HG03060 (cell line): ENCODE data around the gene CCDC81.
A peak's percentile ranks its signal among the peaks of the same experiment; 100 is the strongest.

Experiments
- ATAC-seq: cut with Tn5 transposase; IDR thresholded peaks from one replicate; pipeline ENCODE4 v1.9.1; 2021; ENCODE audit warnings: low read depth, moderate number of reproducible peaks; ENCODE audit not compliant: unreplicated experiment

Gene CCDC81

DNA sequence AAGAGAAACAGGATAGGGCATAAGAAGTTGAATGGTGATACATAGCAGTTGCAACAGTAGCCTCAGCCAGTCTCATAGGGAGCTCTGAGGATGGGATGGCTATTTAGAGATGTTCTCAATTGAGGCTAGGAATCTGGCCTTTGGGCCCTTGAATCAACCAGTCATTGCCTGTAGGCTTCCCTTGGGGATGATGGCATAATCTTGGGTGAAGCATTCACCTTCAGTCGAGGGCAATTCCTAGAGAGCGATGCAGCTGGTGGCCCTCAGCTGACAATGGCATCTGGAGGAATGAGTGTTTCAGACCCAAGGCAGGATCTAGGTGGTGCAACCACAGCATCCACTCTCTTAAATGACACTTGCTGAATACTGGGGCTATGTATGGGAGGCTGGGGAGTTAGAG lies 61.0 kb downstream of the CCDC81 start:
- no peak for ATAC-seq

DNA sequence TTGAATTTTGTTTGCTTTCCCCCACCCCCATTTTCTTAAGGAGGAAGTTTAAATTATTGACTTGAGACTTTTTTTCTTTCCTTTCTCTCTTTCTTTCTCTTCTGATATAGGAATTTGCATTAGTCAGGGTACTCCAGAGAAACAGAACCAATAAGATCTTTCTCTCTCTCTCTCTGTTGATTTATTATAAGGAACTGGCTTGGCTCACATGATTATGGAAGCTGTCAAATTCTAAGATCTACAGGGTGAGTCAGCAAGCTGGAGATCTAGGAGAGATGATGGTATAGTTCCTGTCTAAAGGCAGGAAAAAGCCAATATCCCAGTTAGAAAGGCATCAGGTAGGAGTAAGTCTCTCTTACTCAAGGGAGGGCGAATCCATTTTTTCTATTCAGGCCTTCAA lies 64.0 kb downstream of the CCDC81 start:
- no peak for ATAC-seq

DNA sequence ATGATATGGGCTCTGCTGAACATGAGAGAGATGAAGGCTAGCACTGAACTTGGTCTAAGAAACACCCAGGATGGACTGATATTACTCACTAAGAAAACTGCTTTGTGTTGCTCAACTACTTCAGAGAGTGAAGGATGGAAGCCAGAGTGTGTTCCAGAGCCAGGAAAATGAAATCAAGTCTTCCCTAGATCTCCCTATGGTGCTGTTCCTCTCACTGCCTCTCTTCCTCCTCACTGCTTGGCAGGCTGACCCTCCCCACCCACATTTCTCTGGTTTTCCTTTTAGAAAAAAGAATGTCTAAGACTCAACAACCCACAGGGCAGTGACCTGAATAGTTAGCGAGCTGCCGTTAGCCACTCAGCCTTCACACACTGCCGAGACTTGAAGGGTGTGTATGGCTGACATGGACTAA lies 65.6 kb downstream of the CCDC81 start:
- no peak for ATAC-seq

DNA sequence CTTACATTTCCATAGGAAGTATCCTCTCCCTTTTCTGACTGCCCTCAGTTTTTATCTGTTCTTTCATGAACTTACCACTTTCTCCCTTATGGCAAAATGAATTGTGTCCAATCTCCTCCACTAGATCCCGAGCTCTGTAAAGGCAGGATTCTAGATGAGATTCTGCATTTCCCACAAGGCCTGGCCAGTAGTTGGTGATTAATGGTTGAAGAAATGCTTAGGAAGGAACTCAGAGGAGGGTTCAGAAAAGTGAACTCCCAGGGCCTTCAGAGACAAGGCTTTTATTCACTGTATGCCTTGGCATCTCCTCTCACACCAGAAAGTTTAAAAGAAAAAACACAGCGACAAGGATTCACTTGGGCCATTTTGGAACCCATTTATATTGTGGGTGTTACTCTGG lies 66.2 kb downstream of the CCDC81 start:
- ATAC-seq = no peak

DNA sequence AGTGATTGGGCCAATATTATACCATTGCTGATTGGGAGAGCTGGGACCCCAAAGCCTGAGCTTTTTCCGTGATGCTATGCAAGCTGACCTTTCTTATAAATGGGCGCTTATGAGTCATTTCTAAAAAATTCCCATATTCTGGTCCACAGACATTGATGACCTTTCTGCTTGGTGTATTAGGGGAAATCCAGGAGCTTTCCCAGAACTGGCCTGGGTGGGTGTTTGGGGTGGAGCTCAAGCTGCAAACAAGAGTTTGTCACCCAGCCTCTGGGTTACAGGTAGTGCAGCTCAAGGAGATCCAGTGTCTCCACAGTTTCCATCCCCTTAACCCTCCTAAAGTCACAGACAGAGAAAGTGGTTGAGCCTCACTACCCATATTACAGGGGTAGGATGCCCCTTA lies 67.7 kb downstream of the CCDC81 start:
- no peak for ATAC-seq

DNA sequence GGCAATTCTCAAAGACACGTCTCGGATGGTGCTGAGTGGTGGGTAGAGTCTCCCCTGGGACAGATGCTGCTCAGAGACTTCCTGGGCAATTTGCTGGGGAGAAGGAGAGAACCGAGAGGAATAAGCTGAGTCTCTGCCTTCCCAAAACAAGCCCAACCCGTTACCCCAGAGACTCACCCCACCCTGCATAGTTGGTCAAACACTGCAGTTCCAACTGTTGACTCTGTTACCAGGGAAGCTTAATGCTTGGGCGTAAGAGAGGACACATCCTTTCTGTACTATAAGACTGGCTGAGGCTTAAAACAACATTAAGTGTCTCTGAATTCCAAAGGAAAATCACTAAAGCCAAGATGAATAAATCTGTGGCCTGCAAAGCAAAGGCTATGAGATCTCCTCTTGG lies 68.1 kb downstream of the CCDC81 start:
- ATAC-seq = no peak

DNA sequence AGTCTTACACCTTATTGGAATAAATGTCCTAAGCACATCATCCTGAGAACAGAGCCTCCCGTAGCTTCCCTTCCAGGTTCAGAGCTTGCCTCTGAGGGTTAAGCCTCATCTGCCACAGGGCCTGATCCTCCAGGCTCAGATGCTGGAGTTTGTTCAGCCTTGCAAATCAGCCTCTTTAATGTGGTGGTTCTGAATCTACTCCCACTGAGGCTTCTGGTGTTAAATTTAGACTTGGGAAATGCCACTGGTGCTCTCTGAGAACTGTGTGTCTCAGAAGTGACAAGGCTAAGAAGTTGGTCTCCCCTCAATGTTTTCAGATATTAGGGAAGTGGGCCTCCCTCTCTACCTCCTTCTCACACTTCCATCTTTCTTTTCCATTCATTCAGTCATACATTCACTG lies 68.7 kb downstream of the CCDC81 start:
- ATAC-seq = no peak

DNA sequence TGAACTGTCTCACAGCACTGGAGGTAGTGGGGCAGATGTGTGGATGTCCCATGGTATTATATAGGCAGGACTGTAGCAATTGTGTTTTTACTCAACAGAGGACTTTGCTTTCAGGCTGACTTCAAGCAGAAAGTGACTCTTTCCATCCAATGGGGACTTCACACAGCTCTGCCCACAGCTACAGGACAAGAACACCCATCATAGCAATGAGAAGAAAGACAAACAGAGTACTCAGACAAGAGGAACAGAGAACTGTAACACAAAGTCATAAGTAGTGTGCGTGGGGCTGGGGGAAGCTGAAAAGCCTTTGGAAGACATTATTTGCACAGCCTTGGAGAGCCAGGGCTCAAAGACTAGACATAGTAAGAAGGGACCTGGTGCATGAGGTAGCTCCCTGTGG lies 70.3 kb downstream of the CCDC81 start:
- no peak for ATAC-seq

DNA sequence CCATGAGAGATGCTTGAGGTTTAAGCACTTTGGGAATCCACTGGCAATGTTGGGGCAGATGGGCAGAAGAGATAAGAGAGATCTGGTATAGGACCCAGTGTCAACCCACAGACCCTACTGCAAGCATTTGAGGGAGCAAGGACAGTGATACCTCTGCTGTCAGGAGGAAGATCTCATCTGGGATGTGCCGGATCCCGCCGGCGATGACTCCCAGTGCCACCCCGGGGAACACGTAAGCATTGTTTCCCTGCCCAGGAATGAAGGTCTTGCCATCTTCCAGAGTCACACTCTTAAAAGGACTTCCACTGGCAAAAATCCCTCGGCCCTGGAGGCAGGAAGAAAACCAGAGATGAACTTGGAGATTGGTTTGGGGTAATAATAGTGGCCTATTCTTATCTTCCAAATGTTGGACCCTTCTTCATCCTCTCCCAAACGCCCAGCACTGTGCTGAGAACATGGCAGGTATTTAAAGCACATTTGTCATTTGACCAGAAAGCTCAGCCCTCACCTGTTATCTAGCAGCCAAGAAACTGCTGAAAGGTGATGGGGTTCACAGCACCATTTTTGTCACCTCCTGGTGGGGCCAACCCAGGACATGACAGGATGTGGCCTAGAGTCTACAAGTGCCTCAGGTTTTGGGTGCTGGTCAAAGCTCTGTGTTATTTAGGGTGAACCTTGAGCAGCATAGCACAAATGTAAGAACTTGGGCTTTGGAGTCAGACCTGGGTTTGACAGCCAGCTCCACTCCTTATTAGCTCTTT lies 71.7 kb downstream of the CCDC81 start:
- no peak for ATAC-seq

DNA sequence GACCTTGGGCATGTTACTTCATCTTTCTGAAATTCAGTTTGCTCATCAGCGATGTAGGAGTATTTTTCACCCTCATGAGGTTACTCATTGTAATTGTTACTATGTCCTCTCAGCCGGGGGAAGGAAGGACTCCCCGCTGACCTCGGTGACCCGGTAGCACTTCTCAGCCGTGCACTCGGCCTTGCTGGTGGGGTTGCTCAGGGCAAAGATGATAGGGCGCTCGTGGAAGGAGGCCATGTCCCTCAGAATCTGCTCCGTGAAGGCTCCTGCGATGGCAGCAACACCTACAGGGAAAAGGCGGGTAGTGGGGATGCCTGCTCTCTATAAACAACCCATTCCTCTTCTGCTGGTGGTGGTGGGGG lies 72.2 kb downstream of the CCDC81 start:
- no peak for ATAC-seq

DNA sequence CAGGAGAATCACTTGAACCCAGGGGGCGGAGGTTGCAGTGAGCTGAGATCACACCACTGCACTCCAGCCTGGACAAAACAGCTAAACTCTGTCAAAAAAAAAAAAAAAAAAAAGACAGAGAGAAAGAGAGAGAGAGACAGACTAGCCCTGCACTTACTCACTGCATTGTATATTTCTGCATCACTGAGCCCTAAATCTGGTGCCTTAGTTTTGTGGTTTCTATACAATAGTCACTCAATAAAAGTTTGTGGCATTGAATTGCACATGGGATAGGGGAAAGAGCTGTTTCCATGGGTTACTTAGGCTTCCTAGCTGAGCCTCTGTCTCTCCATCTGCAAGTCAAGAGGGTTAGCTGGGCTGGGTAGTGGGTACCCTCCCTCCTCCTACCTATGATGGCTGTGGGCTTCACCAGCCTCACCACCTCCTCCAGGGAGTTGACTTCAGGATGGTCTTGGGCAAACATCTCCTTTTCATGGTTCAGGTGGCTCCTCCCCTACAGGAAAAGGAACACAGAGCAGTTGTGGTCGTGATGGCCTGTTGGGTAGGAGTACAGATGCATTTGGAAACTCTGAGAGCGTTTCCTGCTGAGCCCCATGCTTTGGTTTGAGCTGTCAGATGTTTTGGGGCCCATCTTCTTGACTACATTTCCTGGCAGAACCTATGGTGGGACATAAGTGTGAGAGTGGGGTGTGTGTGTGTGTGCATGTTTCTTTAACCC lies 73.2 kb downstream of the CCDC81 start:
- ATAC-seq = no peak

DNA sequence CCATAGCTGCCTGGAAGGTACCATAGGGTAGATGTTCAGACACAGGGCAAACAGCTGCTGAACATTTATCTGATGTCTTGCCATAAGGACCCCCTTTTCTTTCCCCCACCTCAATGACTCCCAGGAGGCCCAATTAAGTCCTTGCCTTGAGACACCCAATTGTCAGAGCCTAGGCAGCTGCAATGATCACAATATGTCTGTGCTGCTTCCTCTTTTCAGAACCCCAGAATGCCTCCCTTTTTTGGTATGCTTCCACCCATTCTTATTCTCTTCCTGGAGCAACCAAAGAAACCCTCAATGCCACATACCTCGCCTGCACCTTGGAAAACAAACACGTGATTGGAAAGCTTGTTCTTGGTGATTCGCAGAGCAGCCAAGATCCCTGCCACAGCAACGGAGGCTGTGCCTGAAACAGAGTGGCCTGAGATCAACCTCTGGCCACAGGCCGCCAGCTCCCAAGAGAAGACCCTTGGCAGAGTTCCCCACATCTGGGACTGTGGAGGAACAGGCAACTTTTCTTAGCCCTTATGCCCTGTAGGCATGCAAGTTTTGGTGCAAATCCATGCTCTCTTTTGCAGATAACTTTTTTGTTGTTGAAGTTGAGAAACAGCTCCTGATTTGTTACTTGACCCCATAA lies 75.4 kb downstream of the CCDC81 start:
- ATAC-seq = no peak

DNA sequence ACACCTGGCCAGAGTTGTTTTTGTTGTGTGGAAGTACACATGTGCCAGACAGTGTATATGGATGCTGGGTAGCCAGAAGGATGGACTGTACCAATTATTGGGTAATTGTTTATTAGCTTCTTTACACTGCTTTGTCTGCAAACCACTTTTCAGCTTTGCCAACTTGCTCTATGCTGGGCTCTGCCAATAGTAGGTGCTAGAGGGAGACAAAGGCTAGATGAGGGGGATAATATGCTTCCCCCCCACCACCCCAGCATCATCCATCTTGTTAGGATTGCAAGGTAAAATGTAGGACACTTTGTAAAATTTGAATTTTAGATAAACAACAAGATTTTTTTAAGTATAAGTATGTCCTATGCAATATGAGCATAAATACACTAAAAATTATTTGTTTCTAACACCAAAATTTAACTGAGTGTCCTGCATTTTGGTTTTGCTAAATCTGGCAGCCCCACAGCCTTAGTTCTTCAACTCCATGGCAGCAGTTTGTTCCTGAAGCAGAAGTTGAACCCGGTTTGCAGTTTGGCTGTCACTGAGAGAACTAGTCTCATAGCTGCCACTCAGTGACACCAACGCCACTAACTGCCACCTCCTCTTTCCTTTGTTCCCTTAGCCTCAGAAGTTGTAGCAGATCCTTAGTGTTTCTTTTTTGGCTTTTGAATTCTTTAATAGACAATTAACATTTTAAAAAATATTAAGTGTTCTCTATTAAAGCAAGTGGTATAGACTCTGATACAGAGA lies 78.8 kb downstream of the CCDC81 start:
- ATAC-seq = no peak

DNA sequence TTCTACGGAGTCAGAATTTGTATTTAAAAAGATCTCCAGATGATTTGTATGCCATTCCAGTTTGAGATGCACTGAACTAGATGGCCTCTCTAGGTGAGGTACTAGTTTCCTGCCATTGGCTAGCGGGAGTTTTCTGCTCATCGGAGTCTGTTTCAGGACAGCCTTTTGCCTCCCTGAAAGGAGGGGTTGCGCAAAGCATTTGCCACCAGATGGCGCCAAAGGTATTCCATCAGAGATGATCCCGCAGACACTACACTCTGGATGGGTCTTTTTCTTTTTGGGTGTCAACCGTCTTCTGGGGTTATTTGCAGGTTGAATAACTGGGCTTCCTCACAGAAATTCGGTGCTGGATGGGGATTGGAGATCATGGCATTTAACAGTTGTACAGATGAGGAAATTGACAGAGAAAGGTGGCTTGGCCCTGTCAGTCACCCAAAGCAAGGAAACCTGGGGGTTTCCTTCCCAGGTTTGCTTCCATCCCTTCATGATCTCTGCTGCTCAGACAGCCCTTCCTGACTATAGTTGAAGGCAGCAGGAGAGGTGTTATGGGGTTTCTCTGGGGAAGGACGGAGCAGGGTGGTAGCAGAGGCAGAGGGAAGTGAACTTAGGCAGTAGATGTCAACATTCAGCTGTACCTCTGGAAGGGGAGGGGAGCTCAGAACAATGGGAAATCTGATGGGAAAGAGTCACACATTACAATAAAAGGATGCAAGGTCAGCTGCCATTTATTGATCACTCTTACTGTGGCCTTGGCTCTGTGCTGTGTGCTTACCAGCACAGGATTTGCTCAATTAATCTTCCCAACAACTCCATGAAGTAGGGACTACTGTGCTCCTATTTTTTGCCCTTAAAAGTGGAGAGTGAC lies 81.6 kb downstream of the CCDC81 start:
- ATAC-seq = peak; percentile 64

DNA sequence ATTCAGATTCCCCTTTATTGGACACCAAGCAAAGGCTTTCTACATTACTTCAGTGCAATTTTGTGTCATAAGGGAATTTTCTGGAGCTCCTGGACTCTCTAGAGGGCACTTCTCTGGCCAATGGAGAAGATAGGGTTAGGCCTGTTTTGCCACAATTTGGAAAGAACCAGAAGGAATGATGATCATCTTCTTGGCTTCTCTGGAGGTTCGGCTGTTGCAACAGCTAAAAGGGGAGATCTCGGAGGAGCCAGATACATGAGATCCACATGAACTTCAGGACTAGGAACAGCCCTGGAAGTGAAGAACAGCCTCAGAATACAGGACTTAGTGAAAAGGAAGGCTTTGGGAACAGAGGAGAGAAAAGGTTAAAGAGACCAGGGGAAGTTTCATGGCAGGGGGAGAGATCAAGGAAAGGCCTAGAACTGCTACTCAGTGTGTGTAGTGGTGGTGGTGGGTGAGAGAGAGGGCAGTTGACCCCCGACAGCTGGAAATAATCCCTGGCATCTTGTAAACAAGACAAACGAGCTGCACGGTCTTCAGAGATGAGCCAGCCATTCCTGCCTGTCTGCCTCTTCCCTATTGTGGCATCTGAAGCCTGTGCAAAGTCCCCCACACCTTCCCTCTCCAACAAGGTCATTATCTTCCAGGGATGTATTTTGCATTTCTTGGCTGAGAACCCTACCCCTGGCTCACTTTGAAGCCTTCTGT lies 83.8 kb downstream of the CCDC81 start:
- ATAC-seq = no peak

DNA sequence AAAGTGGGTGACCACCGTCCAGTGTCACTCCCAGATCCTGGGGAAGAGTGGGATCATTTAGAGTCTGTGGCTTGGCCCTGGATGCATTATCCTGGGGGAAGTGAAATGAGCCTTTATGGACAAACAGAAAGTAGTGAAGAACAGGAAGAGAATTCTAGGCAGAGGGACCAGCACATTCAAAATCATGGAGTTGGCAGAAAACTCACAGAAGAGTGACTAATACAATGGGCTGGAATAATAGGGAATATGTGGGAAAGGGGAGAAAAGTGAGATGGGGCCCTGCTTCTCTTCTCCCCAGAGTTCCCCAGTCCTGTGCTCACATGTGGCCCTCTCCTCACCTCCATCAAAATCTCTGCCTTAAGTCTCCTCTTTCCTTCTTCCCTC lies 84.3 kb downstream of the CCDC81 start:
- ATAC-seq = no peak

DNA sequence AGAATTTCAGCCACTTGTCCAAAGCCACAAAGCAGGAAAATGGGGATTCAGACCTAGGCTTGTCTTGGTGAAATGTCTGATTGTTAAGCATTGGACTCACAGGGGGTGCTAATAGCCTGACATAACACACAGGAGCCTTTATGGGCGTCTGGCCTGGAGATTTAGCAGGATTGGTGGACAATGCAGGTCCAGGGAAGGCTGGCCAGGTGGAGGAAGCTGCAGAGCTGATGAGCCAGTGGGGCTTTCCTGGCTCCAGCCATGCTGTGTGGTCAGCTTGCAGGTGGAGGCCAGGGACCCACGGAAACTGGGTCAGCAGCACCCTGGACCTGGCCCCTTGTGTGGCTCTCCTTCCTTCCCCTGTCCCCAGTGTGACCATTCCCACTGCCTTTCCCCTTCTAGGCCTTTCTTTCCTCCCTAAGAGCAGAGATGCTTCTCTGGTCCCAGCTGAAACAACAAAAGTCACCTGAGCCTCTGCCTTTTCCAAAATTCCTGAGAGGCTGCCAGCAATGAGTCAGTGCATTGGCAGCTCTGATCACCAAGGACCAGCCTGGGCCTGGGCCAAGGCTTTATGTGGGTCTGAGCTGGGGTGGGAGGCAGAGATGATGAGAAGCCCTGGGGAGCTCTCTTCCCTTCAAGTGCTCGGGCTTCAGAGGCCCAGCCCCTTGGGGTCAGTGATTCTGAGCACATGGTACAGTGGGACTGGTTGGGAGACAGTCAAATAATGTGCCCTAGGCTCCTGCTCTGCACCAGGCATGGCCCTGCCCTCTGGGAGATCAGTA lies 85.2 kb downstream of the CCDC81 start:
- no peak for ATAC-seq

DNA sequence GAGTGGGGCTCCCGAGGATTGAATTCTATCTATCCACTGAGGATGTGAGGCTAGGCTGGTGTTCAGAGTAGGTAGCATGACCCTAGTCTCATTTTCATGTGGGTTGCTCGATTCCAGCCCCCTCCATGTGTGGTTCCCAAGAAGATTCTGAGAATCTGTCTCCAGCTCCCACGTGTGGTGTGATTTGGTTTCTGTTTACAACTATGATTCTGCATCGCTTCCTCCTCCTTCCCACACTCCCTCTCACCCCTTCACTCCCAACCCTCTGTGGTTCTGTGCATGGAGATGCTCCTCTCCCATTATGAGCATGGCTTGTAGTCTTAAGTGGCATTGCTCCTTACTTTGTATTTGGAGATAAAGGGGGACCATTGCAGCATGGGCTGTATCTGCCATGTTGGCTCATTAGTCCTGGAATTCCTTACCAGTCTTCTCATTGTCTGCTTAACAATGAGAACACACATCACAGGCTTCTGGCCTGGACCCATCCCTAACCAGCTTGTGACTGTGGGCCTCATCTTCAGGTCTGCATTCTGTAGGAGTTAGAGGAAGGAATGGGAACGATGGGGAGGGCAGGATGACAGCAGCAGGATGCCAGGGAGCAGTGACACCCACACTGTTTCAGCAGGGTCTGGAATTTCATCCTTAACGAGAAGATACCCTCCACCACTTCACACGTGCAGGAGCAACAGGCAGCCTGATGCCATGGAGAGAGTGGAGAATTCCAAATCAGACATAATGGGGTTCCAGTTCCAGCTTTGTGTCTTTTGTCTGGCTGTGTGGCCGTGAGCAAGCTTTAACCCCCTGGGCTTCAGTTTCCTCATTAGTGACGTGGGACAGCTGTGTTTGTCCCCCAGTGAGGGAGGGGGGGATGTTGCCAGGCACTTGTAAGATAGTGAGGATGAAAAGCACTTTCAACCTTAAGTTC lies 86.0 kb downstream of the CCDC81 start:
- no peak for ATAC-seq
